MM.1S (cell line): Measurements from ENCODE around the gene ZNF892.

ENCODE experiments used
- DNase-seq: peaks from one replicate; pipeline ENCODE4 v3.0.0-alpha.2; 2015
- H2AFZ ChIP-seq: fragments of 300-600 bp; sonication (generic); 2 replicates; pipeline ENCODE4 v1.6.0; 2016; ENCODE audit warnings: antibody characterized with exemption, low read length
- H3F3A ChIP-seq: fragments of 300-600 bp; sonication (generic); 2 replicates; pipeline ENCODE4 v1.6.1; 2016; ENCODE audit warnings: mild to moderate bottlenecking, antibody characterized with exemption, low read length, moderate library complexity, mixed read lengths; ENCODE audit not compliant: insufficient read depth
- H3K27ac ChIP-seq: fragments of 300-600 bp; sonication (generic); 2 replicates; pipeline ENCODE4 v1.5.1; 2016; ENCODE audit warnings: mild to moderate bottlenecking, low read length
- H3K27me3 ChIP-seq: fragments of 300-600 bp; sonication (generic); replicated peaks from 2 replicates; pipeline ENCODE4 v1.6.0; 2016; ENCODE audit warnings: low read length; ENCODE audit not compliant: insufficient read depth
- H3K36me3 ChIP-seq: fragments of 300-600 bp; sonication (generic); replicated peaks from 2 replicates; pipeline ENCODE4 v1.6.1; 2016; ENCODE audit warnings: mild to moderate bottlenecking, low read length, mixed read lengths; ENCODE audit not compliant: insufficient read depth
- H3K4me1 ChIP-seq: fragments of 300-600 bp; sonication (generic); 2 replicates; pipeline ENCODE4 v1.6.1; 2016; ENCODE audit warnings: low read length, mixed read lengths
- H3K4me2 ChIP-seq: fragments of 300-600 bp; sonication (generic); 2 replicates; pipeline ENCODE4 v1.6.0; 2016; ENCODE audit warnings: low read depth, low read length
- H3K4me3 ChIP-seq: fragments of 300-600 bp; sonication (generic); 2 replicates; pipeline ENCODE4 v1.5.1; 2016; ENCODE audit warnings: low read length, mixed read lengths
- H3K79me2 ChIP-seq: fragments of 300-600 bp; sonication (generic); 2 replicates; pipeline ENCODE4 v1.6.1; 2016; ENCODE audit warnings: mixed run types, low read length, mixed read lengths
- H3K9ac ChIP-seq: fragments of 300-600 bp; sonication (generic); 2 replicates; pipeline ENCODE4 v1.6.1; 2016; ENCODE audit warnings: low read length, mixed read lengths
- H3K9me2 ChIP-seq: fragments of 300-600 bp; sonication (generic); replicated peaks from 2 replicates; pipeline ENCODE4 v1.6.1; 2016; ENCODE audit warnings: mild to moderate bottlenecking, low read length, mixed read lengths; ENCODE audit not compliant: insufficient read depth
- H3K9me3 ChIP-seq: fragments of 300-600 bp; sonication (generic); replicated peaks from 2 replicates; pipeline ENCODE4 v1.6.1; 2016; ENCODE audit warnings: mild to moderate bottlenecking, low read length, mixed read lengths; ENCODE audit not compliant: insufficient read depth
- H4K20me1 ChIP-seq: fragments of 300-600 bp; sonication (generic); 2 replicates; pipeline ENCODE4 v1.6.1; 2016; ENCODE audit warnings: mild to moderate bottlenecking, low read length, moderate library complexity, mixed read lengths; ENCODE audit not compliant: insufficient read depth
- CTCF ChIP-seq: fragments of 300-600 bp; sonication (generic); IDR thresholded peaks from 2 replicates; pipeline ENCODE4 v1.5.1; 2016; ENCODE audit warnings: antibody characterized with exemption, low read length, mixed read lengths
- EZH2 ChIP-seq: fragments of 300-600 bp; sonication (generic); optimal IDR thresholded peaks from 2 replicates; pipeline ENCODE3; 2017; ENCODE audit warnings: low read depth, mild to moderate bottlenecking, antibody characterized with exemption, low read length, mixed read lengths
- EZH2phosphoT487 ChIP-seq: fragments of 300-600 bp; sonication (generic); IDR thresholded peaks from 2 replicates; pipeline ENCODE4 v1.6.1; 2018; ENCODE audit warnings: antibody characterized with exemption, low read length

ZNF892 gene

GRCh38 chr2:95220449-95220848 lies 13.1 kb downstream of the ZNF892 start:
- peaks cover 5% of the 10 kb centered on the region; the same call in 1 of the 2 replicates for H3K9me3 ChIP-seq
- H3K4me2 ChIP-seq: no peak overlapping the region
- H3K79me2 ChIP-seq: no peaks in the 10 kb centered on the region
- no peaks in the 10 kb centered on the region for H3K9me2 ChIP-seq
- no peak overlapping the region for H3K27ac ChIP-seq
- no peaks in the 10 kb centered on the region for H3K36me3 ChIP-seq
- H3K27me3 ChIP-seq: no peaks in the 10 kb centered on the region
- no peaks in the 10 kb centered on the region for H4K20me1 ChIP-seq
- no peak for DNase-seq
- H3K4me3 ChIP-seq: no peak overlapping the region
- H3K4me1 ChIP-seq: no peaks in the 10 kb centered on the region
- no peak overlapping the region for H2AFZ ChIP-seq
- no peak for TF ChIP-seq CTCF
- no peak for TF ChIP-seq EZH2phosphoT487
- no peaks in the 10 kb centered on the region for H3F3A ChIP-seq
- H3K9ac ChIP-seq: no peak overlapping the region

- Histone ChIP-seq H3K9me2 (no peaks in the 10 kb centered on the region), H3K9ac (no peak overlapping the region), H3K9me3 (no peaks in the 10 kb centered on the region), H3K4me1 (no peaks in the 10 kb centered on the region), H3K36me3 (no peaks in the 10 kb centered on the region), H3K27me3 (no peaks in the 10 kb centered on the region), H3K4me3 (no peak overlapping the region), H3K79me2 (no peaks in the 10 kb centered on the region), H3K4me2 (no peak overlapping the region), H3F3A (no peaks in the 10 kb centered on the region), H2AFZ (no peak overlapping the region), H3K27ac (no peak overlapping the region), H4K20me1 (no peaks in the 10 kb centered on the region)
- DNase-seq: no peak
- TF ChIP-seq CTCF: no peak
- TF ChIP-seq EZH2phosphoT487: no peak
- no peak for TF ChIP-seq EZH2
Observed at GRCh38 chr2:95225658-95226057, 18.3 kb downstream of the ZNF892 start.

GRCh38 chr2:95231723-95232122 lies 24.4 kb downstream of the ZNF892 start:
- Histone ChIP-seq H3F3A (no peaks in the 10 kb centered on the region), H3K4me2 (peak overlapping the region; percentile 23; the same call in 1 of the 2 replicates), H3K9ac (no peak overlapping the region), H3K9me2 (no peaks in the 10 kb centered on the region), H3K9me3 (no peaks in the 10 kb centered on the region), H3K4me3 (no peak overlapping the region), H3K36me3 (no peaks in the 10 kb centered on the region), H2AFZ (peak overlapping the region; percentile 52; the same call in 1 of the 2 replicates), H3K27me3 (no peaks in the 10 kb centered on the region), H3K27ac (no peak overlapping the region), H4K20me1 (no peaks in the 10 kb centered on the region), H3K4me1 (no peaks in the 10 kb centered on the region), H3K79me2 (no peaks in the 10 kb centered on the region)
- TF ChIP-seq CTCF (peak; percentile 73), EZH2phosphoT487 (no peak)
- peak; percentile 55 for DNase-seq
